NCI-H460 (cell line): ENCODE results near the gene ASCC1. TPM values are rescaled to one million over a fixed set of nuclear protein-coding genes. Genes with fewer than 3 reads are reported as not detected.
"Not testable (repeated sequence)": the region's sequence is repeated elsewhere in the genome, so short reads cannot be mapped to it uniquely, and the experiment has no call there.

Experiments
- DNase-seq: peaks from one replicate; pipeline ENCODE4 v3.0.0-alpha.2; 2016; ENCODE audit warnings: low read depth; ENCODE audit errors: extremely low read depth
- total RNA-seq: library from RNA; depleted of rRNA; stranded (reverse); fragments of >200 nt; shearing (Covaris generic); gene quantifications from 2 replicates; pipeline ENCODE4 v1.2.3, GENCODE V29; 2014

Gene ASCC1
- total RNA-seq, 1 experiment from 2014 or later, result 59.7 TPM

GRCh38 chr10:72249176-72249862 lies 33.2 kb upstream of the ASCC1 start:
- DNase-seq, result not testable (repeated sequence)

- peak; percentile 59 for DNase-seq
Observed at GRCh38 chr10:72248468-72249151, 32.5 kb upstream of the ASCC1 start.

- DNase-seq, result no peak
Observed at GRCh38 chr10:72245949-72246525, 30.0 kb upstream of the ASCC1 start.

GRCh38 chr10:72244573-72245038 lies 28.5 kb upstream of the ASCC1 start:
- DNase-seq, result no peak

DNA sequence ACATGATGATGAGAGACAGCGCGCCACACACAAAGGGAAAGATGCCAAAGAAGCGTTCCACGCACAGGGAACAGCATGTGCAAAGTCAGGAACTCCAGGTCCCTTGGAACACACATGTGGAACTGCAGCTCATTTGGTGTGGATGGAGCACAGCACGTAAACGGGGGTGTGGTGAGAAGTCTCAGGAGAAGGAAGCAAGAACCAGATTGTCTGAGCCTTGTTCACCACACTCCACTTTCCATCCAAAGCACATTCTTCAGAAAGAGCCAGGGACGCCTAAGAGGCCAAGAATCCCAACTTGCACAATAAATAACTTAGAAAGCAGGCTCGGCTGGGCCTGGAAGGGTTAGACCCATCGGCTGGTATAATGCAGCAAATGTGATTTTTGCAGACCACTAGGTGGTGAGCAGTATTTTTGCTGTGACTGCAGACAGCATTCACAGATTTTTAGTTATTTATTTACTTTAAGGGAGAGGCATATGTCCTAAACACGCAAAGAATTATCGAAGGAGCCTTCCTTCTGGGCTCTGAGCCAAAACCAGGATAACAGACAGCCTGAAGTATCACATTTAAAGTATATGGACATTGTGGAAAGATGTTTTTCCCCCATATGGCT lies 27.9 kb upstream of the ASCC1 start:
- DNase-seq, result peak; percentile 94

DNA sequence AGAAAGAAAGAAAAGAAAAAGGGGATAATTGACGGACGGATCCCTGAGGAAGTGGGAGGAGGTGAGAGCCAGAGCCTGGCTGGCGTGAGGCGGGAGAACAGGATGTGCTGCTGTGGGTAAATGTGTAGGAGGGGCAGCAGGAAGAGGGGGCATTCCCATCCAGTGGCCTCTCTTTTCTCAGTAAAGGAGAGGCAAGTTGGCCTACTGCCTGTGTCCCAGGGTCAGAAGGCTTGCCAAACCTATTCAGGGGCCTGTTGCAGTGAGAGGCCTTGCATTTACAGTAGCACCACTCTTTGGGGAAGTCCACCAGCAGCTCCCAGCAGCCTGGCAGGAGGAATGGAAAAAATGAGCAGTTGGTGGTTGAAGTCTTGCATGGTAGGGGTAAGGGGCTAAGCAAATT lies 26.6 kb upstream of the ASCC1 start:
- no peak for DNase-seq

GRCh38 chr10:72241691-72242252 lies 25.7 kb upstream of the ASCC1 start:
- DNase-seq, result no peak

- no peak for DNase-seq
Observed at GRCh38 chr10:72240371-72240770, 24.3 kb upstream of the ASCC1 start.

- no peak for DNase-seq
Observed at GRCh38 chr10:72239409-72239808, 23.3 kb upstream of the ASCC1 start.

DNA sequence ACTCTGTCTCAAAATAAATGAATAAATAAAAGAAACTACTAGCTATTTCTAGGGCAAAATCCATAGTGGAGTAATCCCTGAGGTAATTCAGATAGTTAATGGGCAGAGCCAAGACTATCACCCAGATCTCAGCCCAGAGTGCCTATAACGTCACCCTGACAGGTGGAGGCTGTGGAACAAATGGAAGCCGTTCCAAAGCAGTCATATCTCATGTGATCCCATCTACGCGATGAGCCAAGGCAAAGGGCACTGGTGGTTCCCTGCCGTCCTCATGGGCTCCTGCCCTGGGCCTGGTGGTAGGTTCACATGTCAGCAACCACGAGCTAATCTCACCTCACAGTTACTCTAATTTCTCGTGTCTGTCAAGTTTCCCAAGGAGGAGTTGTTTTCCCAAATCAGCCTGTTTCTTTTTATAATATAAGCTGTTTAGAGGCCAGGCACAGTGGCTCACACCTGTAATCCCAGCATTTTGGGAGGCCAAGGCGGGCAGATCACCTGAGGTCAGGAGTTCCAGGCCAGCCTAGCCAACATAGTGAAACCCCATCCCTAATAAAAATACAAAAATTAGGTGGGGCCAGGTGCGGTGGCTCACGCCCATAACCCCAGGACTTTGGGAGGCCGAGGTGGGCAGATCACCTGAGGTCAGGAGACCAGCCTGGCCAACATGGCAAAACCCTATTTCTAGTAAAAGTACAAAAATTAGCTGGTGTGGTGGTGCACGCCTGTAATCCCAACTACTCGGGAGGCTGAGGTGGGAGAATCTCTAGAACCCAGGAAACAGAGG lies 22.5 kb upstream of the ASCC1 start:
- no peak for DNase-seq

GRCh38 chr10:72235544-72236279 lies 19.6 kb upstream of the ASCC1 start:
- no peak for DNase-seq

DNA sequence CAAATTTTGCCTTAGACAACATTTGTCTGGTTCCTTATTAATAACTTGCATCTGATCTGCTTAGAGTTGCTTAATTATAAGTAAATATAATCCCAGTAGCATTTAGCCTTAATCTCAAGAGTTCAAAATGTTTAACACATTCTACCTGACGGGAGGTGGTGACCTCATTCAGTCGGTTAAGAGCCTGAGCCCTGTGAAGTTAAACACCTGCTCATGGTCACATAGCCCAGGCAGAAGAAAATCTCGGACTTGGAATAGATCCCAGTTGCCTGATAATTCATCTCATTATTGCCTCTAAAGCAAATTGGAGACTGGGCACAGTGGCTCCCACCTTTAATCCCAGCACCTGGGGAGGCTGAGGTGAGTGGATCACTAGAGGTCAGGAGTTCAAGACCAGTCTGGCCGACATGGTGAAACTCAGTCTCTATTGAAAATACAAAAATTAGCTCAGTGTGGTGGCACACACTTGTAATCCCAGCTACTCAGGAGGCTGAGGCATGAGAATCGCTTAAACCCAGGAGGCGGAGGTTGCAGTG lies 18.6 kb upstream of the ASCC1 start:
- no peak for DNase-seq

GRCh38 chr10:72233621-72234020 lies 17.5 kb upstream of the ASCC1 start:
- DNase-seq, result no peak

DNA sequence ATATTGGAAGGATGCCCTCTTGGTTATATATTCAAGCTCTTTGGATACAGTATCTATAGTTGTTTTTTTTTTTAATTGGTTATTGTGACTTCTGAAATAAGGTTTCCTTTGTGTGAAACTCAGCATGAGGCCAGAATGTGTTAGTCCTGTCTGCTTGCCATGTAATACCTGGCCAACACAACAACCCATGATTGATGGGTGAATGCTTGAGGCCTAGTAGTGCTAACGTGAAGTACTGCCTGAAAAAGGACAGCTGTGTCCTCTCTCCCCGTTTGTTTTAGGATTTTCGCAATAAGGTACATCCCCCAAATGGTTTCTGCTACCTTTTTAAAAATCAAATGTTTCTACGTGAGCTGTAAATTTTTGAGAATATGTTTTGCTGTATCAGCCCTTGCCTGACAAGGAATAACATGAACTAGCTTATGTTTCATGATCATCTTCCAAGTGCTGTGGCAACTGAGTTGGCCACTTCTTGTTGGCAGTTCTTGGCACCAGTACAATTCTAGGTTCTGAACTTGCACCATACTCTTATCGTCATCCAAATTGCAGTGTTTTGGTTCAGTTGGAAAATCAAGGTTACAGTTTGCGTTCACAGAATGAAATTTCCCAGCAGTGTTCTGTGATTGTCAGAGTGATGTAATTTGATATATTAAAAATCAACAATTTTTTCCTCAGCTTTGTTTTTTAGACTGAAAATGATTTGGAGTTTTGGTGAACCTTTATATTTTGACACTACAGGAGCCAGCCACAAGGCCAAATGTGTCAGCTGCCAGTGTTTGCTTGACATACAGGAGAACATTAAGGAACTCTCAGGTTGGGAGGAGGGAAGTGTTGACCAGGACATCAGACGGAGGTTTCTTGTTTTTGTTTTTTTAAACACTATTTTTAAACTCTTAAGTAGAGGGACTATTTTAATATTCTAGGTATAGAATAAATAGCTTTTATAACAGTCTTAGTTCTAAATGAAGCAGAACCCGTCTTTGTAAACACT lies 13.5 kb upstream of the ASCC1 start:
- no peak for DNase-seq

DNA sequence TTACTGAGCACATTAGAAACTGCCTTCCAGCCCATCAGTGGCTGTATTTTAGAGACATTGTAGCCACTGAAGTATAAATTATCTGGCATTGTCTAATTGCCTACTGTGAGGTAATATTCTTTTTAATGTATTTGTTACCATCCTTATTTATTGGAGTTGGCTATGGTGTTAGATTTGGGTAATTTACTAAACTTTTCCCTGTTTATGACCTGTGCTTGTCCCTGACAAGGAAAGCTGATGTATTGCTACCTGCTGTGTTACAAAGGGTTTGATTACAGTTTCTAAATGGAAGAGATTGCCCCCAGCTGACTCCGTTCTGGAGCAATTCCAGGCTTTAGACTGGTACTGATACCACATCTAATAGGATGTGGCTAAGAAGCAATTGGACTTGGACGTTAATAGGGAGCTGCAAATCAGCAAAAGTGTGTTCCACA lies 12.3 kb upstream of the ASCC1 start:
- DNase-seq, result no peak

DNA sequence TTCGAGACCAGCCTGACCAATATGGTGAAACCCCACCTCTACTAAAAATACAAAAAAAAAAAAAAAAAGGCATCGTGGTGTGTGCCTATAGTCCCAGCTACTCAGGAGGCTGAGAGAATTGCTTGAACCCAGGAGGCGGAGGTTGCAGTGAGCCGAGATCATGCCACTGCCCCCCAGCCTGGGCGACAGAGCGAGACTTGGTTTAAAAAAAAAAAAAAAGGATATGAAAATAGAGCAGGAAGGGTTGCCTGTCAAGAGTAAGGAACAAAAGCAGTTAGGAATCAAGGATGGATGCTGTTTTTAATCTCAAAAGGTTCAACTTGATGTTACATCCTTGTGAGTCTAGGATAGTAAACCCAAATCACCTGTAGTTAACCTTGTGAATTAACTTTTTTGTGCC lies 11.8 kb upstream of the ASCC1 start:
- no peak for DNase-seq

- no peak for DNase-seq
Observed at GRCh38 chr10:72226418-72227027, 10.4 kb upstream of the ASCC1 start.

DNA sequence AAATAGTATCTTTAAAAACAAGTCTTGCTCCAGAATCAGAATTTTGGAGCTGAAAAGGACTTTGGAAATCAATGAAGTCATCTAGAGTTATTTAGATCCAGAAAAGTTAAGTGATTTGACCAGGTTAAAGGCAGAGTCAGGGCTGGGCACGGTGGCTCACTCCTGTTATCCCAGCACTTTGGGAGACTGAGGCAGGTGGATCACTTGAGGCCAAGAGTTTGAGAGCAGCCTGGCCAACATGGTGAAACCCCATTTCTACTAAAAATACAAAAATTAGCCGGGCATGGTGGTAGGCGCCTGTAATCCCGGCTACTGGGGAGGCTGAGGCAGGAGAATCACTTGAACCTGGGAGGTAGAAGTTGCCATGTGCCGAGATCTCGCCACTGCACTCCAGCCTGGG lies 8.1 kb upstream of the ASCC1 start:
- DNase-seq, result not testable (repeated sequence)
